Kidney (tissue), 14 donors: ENCODE data around the gene NR6A1. TPM values are rescaled to one million over a fixed set of nuclear protein-coding genes. Genes with fewer than 3 reads are reported as not detected.
"Not testable (repeated sequence)": the region's sequence is repeated elsewhere in the genome, so short reads cannot be mapped to it uniquely, and the experiment has no call there.

Experiments used
- DNase-seq, 5 donors: peaks; one replicate each; pipeline ENCODE4 v3.0.0-alpha.2; 2013 to 2020
- FAIRE-seq: peaks from 2 replicates; lab custom pipeline; 2012; peaks lifted over from hg19 to GRCh38; lab: Jason Lieb, UNC
- H3K27ac ChIP-seq, 2 donors: one replicate each; pipeline ENCODE4 v1.7.0; 2013; ENCODE audit warnings: low read depth in 2 of 2, low read length in 2 of 2, inconsistent platforms in 1 of 2
- H3K27me3 ChIP-seq: one replicate; pipeline ENCODE4 v1.7.1; 2013; ENCODE audit warnings: low read length, inconsistent platforms; ENCODE audit not compliant: control insufficient read depth, insufficient read depth
- H3K36me3 ChIP-seq, 3 donors: one replicate each; pipeline versions ENCODE4 v1.7.0 to v1.7.1; 2013; ENCODE audit warnings: low read length in 3 of 3, control low read depth in 1 of 3, inconsistent platforms in 1 of 3; ENCODE audit not compliant: insufficient read depth in 3 of 3, control insufficient read depth in 2 of 3
- H3K4me1 ChIP-seq, 3 donors: one replicate each; pipeline versions ENCODE4 v1.7.0 to v1.7.1; 2013; ENCODE audit warnings: low read length in 3 of 3, inconsistent platforms in 1 of 3, low read depth in 1 of 3; ENCODE audit not compliant: control insufficient read depth in 2 of 3, insufficient read depth in 2 of 3
- H3K4me3 ChIP-seq, 3 donors: one replicate each; pipeline versions ENCODE4 v1.7.0 to v1.8.1; 2013; ENCODE audit warnings: low read length in 3 of 3, control low read depth in 1 of 3, inconsistent platforms in 1 of 3
- H3K9ac ChIP-seq, 3 donors: one replicate each; pipeline versions ENCODE4 v1.7.0 to v1.7.1; 2013; ENCODE audit warnings: low read length in 3 of 3, control low read depth in 1 of 3, inconsistent platforms in 1 of 3
- H3K9me3 ChIP-seq, 3 donors: one replicate each; pipeline versions ENCODE4 v1.7.0 to v1.7.1; 2013; ENCODE audit warnings: low read length in 3 of 3, control low read depth in 1 of 3, inconsistent platforms in 1 of 3; ENCODE audit not compliant: control insufficient read depth in 2 of 3, insufficient read depth in 1 of 3
- intact Hi-C: fragments of 100-400 bp; cut with DNase I; formaldehyde crosslinking; loops from one replicate; pipeline ENCODE4 v1.11.1; 2022
- polyA plus RNA-seq: library from polyadenylated mRNA; stranded (reverse); fragments of 350-450 nt; fragmentation: Illumina TruSeq; extraction: RNeasy Lipid Tissue Mini Kit (QIAGEN cat#74804); gene quantifications from one replicate; pipeline ENCODE4 v1.2.3, GENCODE V29; 2014; ENCODE audit warnings: low read depth, low replicate concordance; ENCODE audit not compliant: insufficient read depth
- total RNA-seq: library from RNA; stranded (reverse); fragmentation: NEBNext Ultra II Directional; extraction: Animal tissue kit (Norgen Biotek cat#: 25700); gene quantifications from one replicate; pipeline ENCODE4 v1.2.1, GENCODE V29; 2021
- TF ChIP-seq, protein P1 (sequence below): IDR thresholded peaks from 3 replicates; pipeline ENCODE4 v1.5.1; 2012; ENCODE audit warnings: mild to moderate bottlenecking, moderate library complexity, borderline replicate concordance; ENCODE audit not compliant: insufficient read depth; ENCODE audit errors: extremely low read depth
- donor health status: control.
- donor health status: control.
- donor health status: control.
- donor health status: control.
- donor health status: control.
- donor health status: DM: yes; HTN: yes; CAD: no.
- donor health status: Normal renal cell carcinoma (clear cell type).

The NR6A1 gene
- total and polyA plus RNA-seq, 2 donors from 2014 or later = 1.2 to 3.5 TPM

DNA sequence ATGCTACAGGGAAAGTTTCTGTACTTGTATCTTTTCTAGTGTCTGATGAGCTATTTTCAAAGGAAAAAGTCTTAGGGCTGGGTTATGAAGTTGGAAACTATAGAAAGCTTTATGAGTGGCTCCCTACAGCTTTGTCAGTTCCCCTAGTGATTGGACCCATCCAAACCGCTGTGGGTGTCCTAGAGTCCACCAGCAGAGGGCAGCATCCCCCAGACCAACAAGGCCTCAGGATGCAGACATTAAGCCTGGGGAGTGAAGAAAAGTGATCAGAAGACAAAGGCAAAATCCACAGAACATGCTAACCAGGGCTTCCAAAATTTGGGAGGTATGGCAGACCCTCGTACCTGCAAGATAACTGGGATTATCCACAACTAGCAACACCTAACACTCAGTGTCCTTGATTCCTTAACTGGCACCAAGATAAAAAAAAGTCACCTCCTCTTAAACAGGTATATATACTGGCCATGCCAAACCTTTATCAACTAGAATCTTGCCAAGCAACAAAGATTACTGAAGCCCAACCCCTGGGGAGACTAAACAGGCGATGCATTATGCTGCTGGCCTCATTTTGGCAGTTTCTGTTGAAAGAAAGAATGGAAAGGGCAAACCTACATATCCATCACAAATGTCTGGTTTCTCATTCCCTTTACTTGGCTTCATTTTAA lies 153.5 kb downstream of the NR6A1 start:
- DNase-seq (peak; percentile 76 to 91 (median 84)), FAIRE-seq (no peak)
- Histone ChIP-seq H3K4me1 (peaks cover 0 to 3% (median 2%) of the 10 kb centered on the region in 3 donors), H3K9me3 (no peaks in the 10 kb centered on the region), H3K27ac (no peak overlapping the region), H3K4me3 (no peak overlapping the region), H3K9ac (no peak overlapping the region), H3K36me3 (no peaks in the 10 kb centered on the region), H3K27me3 (no peaks in the 10 kb centered on the region)
- TF ChIP-seq, protein P1, sequence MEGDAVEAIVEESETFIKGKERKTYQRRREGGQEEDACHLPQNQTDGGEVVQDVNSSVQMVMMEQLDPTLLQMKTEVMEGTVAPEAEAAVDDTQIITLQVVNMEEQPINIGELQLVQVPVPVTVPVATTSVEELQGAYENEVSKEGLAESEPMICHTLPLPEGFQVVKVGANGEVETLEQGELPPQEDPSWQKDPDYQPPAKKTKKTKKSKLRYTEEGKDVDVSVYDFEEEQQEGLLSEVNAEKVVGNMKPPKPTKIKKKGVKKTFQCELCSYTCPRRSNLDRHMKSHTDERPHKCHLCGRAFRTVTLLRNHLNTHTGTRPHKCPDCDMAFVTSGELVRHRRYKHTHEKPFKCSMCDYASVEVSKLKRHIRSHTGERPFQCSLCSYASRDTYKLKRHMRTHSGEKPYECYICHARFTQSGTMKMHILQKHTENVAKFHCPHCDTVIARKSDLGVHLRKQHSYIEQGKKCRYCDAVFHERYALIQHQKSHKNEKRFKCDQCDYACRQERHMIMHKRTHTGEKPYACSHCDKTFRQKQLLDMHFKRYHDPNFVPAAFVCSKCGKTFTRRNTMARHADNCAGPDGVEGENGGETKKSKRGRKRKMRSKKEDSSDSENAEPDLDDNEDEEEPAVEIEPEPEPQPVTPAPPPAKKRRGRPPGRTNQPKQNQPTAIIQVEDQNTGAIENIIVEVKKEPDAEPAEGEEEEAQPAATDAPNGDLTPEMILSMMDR = peak; percentile 92
- intact Hi-C loops = no loop called here

DNA sequence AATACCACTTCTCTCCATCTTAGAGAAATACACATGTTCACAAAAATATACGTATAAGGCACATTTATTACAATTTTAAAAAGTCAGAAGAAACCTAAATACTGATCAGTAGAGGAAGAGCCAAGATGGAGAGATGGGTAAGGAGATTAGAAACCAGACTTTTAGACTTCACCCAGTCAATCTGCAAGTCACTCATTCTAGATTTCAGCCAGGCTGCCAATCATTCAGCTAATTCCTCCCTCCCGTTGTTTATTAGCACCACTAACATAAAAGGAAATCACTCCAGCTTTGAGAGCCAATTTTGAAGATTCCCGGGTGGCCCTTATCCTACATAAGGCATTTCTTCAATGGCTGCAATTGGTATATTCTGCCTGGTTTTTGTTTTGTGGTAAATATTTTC lies 154.2 kb downstream of the NR6A1 start:
- Histone ChIP-seq H3K9me3 (no peaks in the 10 kb centered on the region), H3K4me1 (peaks cover 0 to 3% (median 2%) of the 10 kb centered on the region in 3 donors), H3K27me3 (no peaks in the 10 kb centered on the region), H3K36me3 (no peaks in the 10 kb centered on the region), H3K9ac (no peak overlapping the region), H3K4me3 (no peak overlapping the region), H3K27ac (no peak overlapping the region)
- DNase-seq = no peak
- no peak for FAIRE-seq
- intact Hi-C loops = no loop called here
- TF ChIP-seq, protein P1 = no peak

DNA sequence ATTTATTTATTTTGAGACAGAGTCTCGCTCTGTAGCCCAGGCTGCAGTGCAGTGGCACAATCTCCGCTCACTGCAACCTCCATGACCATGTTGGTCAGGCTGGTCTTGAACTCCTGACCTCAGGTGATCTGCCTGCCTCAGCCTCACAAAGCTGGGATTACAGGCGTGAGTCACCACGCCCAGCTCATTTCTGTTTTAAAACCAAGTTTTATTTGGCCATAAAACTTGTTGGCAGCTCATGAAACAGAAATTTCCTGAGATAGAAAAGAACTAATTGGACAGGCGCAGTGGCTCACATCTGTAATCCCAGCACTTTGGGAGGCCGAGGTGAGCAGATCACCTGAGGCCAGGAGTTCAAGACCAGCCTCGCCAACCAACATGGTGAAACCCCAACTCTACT lies 155.3 kb downstream of the NR6A1 start:
- intact Hi-C loops, FAIRE-seq, H3K27ac ChIP-seq, H3K4me3 ChIP-seq, H3K9ac ChIP-seq, H3K4me1 ChIP-seq, H3K36me3 ChIP-seq, H3K9me3 ChIP-seq, DNase-seq, H3K27me3 ChIP-seq: not testable (repeated sequence)

DNA sequence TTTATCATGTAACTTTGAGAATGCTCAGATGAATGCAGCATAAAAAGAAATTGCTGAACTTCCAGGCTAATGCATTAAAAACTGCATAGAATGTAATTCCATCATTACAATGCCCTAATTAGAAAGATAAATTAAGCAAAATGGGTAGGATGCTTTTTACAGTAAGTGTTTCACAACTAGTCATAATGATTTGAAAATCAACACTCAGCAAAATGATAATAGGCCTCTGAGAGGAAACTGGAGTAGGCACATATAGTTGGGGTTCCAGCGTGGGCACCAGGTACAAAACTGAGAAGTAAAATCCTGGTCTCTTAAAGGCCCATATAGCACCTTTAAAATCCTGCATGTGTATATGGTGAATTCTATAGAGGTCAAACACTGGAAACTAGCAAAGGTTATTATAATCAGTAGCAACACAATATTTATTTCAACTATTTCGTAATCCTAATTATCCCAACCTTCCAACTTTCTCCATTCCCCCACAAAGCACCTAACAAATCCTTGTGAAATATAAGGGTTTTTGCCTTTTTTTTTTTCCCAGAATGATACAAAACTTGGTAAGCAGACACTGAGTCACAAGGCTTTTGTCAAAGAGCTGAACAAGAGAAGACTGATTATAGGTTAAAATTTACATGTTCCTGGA lies 155.9 kb downstream of the NR6A1 start:
- DNase-seq (no peak), FAIRE-seq (no peak)
- Histone ChIP-seq H3K27ac (no peak overlapping the region), H3K4me1 (peaks cover 0 to 3% (median 2%) of the 10 kb centered on the region in 3 donors), H3K9ac (no peak overlapping the region), H3K27me3 (no peaks in the 10 kb centered on the region), H3K36me3 (no peaks in the 10 kb centered on the region), H3K4me3 (no peak overlapping the region), H3K9me3 (no peaks in the 10 kb centered on the region)
- intact Hi-C loops = no loop called here
- TF ChIP-seq, protein P1 = no peak
